Measurements from ENCODE around the gene SUGCT.

Gene SUGCT

DNA sequence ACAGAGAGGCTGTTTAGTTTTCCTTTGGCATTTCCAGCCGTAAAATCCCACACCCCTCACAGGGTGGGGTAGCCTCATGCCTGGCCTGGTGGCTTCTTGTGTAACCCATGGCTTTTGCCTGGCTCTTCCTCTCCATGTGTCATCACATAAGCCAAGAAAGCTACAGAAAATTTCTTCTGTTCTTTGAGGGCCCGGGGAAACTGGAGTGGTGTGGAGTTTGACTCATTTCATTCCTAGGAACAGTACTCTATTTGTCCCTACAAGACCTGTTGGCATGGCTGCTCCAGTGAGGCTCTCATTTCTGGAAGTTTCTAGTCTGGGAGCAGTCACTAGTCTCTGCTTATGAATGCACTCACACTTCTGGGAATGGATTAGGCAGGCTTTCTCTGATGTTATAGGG lies 523.9 kb downstream of the SUGCT start:
- no peak for DNase-seq (ENCODE audit: low read depth, low spot score)

DNA sequence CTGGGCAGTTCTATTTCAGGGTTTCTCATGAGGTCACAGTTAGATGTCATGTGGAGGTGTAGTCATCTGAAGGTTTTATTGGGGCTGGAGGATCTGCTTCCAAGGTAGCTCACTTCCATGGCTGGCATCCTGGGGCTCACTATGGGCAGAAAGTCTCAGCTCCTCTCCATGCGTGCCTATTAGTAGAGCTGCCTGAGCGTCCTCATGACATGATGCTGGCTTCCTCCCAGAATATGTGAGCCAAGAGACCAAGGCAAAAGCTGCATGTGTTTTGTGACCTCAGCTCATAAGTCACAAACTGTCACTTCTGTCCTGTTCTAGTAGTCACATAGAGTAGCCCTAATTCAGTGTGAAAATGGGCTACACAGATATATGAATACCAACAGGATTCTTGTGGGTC lies 524.4 kb downstream of the SUGCT start:
- DNase-seq (ENCODE audit: low read depth, low spot score), result no peak

DNA sequence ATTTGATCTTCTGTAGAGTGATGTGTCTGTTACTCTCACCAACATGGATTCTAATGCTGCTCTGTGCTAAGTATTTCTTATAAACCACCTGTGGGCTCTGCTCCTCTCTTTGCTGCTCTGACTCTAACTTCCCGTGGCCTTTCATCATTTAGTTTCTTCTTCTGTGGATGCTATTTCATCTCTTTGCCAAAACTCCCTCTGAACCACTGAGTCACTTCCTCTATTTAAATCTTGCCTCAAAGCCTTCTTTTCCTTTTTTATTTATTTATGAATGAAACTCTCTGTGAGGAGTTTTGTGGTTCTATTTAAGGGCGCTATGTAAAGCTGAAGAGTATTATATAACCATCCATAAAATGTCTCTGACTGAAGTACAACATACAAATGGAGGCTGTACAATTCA lies 538.5 kb downstream of the SUGCT start:
- DNase-seq (ENCODE audit: low read depth, low spot score), result no peak

DNA sequence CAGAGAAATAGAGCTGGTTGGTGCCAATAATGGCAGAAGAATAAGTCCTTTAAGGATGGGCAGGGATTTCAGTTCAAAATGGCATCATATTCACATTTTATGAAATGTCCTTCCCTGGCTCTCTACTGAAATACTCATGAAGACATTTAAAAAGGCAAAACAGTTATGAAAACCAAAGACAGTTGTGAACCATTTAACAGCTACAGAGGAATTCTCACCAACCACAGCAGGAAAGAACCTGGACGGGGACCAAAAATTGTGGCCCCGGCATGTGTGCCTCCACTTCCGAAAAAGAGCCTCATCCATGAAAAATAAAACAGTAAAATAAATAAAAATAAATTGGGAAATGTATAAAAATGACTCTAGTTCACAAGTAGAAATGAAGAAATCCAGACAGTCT lies 539.5 kb downstream of the SUGCT start:
- DNase-seq (ENCODE audit: low read depth, low spot score), result no peak

DNA sequence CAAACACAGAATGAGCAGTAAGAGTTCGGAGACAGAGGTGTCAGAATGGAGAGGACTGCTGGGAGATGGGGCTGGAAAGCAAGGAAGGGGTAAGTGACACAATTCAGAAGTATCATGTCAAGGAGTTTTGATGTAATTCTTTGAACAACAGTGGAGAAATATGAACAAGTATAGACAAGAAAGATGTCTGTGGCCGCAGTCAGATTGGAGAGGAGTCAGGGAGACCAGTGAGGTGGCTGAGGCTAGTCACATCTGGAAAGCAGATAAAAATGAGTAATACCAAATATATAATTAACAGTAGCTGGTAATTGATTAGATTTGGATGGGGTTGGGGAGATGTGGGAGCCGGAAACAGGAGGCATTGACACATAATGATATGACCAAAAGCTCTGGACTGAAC lies 540.9 kb downstream of the SUGCT start:
- DNase-seq (ENCODE audit: low read depth, low spot score), result no peak

DNA sequence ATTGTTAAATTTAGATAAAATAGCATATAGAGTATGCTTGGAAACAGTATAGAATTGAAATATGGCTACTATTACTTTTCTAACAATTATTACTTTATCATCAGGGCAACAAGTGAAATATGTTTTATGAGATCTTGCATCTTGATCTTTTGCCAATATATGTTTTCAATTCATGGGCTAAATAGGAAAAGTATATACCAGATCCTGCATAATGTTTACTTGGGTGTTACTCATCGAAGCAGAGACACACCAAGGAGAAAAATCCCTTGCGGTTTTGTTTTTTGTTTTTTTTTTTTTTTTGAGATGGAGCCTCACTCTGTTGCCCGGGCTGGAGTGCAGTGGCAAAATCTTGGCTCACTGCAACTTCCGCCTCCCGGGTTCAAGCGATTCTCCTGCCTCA lies 541.4 kb downstream of the SUGCT start:
- no peak for DNase-seq (ENCODE audit: low read depth, low spot score)

DNA sequence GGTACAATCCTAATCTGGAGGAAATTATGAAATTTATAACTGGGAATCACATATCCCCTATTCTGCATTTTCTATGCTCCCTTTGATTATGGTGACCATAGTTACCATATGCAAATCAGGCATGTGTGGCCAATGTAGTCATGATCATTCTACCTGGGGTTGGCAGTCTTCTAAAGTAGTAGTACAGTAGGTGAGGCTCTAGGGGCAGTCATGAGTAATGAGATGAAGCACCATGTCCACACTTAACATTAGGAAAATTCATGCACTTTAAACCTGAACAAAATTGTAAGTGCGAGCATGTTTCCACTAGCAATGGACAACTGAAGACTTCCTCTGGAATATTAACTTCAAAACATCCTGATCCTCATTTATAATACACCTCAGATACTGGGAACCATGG lies 545.9 kb downstream of the SUGCT start:
- DNase-seq (ENCODE audit: low read depth, low spot score), result no peak

DNA sequence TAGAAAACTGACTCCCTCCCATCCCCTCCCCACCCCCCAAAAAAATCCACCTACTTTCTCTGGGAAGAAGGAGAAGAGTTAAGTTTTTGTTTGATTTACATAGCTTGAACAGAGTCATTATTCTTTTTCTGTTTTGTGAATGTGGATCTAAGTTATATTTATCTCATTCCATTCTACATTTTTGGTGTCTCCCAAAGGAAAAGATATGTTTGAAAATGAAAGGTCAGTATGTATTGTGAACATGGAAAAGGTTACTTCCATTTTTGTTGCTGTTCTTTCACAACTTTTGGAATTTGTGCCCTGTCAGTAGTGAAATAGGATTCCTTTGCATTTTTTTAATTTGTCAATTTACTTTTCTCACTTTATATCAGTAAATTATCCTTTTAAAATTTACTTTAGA lies 547.9 kb downstream of the SUGCT start:
- DNase-seq (ENCODE audit: low read depth, low spot score), result no peak

DNA sequence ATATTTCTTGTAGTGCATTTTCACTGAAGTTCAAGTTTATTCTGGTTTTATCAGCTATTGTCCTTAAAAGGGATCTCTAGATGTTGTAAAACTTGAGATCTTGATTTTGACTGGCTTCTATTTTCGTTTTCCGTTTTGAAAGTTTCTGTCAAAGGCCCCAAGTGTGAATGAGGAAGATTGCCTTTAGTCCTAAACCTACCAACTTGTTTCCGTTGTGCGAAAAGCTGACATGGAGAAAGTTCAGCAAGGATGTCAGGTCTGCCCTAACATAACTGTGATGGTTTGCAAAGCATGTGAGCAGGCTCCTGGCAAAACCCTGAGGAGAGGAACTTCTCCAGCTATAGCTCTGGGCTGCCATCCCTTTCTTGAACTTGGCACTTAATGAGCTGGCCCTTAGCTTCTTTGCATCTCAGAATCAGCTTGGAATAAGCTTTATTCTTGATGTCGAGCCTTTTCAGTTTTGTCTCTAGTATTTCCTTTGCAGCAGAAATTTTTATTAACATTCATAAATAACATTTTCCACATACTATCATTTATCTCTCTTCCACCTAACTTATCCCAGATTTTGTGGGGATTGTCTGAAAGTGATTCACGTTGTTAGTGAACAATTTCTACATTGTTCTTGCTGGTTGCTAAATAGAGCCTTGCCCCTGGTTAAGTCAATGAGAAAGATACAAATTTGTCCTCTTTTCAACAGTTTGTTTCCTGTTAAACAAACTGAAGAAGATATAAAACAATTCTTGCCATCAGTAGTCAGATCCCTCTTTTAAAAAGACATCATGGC lies 559.4 kb downstream of the SUGCT start:
- no peak for DNase-seq (ENCODE audit: low read depth, low spot score)

DNA sequence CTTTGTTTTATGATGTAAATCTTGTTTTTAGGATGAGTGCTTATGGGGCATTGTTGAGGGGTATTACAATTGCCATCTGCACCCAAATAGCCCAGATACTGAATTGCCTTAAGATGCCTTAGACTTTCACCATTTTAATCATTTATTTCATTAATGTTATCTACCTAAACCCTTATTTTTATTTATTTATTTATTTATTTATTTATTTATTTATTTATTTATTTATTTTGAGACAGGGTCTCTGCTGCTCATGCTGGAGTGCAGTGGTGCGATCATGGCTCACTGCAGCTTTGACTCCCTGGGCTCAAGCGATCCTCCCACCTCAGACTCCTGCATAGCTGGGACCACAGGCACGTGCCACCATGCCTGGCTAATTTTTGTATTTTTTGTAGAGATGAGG lies 560.2 kb downstream of the SUGCT start:
- DNase-seq (ENCODE audit: low read depth, low spot score), result no peak

DNA sequence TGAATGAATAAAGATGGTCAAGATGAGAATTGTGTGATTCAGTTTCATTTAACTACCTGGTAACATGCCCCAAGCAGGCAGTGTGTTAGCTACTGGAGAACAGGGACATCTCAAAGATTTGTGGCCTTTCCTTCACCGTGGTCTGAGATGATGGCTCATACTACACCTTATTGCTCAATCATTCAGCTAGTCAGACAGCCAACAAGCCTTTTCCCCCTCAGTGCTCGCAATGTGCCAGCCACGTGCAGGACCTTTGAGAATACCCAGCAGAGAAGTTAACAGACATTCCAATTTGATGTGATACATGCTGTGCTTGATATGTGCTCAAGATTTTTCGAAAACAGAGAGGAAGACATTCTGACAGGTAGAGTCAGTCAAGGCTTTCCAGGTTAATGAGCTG lies 562.8 kb downstream of the SUGCT start:
- no peak for DNase-seq (ENCODE audit: low read depth, low spot score)

DNA sequence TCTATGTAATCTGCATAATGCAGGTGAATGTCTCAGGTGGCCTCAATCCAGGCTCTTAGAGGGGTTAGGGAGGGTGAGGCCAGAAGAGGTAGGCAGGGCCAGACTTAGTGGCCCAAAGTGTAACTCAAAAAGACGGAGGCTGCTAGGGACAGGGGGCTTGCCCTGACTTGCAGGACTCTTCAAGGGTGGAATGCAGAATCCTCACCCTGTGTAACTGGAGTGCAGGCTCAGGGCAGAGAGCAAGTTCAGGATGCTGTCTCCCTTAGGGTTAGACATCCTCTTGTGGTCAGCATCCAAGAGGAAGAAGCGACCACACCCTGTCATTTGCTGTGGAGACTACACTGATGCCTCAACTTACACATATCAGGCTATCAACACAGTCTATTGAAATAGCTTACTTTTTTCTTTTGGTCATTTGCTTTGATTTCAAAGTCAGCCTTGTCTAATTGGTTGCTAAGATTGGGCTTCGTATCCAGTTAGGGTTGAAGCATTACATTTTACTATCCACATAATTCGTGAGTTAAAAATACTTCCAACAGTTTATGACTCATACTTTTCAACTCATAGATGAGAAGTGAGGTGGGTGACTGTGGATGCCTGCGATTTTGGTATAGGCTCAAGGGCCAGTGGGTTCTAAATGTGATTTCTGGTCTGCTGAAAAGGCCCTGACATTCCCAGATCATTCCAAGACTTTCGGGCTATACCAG lies 563.6 kb downstream of the SUGCT start:
- DNase-seq (ENCODE audit: low read depth, low spot score), result no peak

DNA sequence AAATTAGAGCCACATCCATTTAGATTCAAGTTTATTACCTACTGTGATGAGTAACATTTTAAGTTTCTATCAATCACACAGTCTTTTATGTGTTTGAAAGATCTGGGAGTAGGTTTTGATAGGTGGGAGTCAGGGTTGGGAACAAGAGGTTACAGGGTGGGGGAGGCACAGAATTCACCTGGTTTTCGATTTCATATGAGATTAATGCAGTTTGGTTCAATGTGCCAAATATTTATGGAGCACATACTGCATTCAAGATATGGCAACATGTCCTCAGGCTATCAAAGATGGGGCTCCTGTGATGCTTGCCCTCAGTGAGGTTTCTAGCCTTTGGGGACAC lies 564.1 kb downstream of the SUGCT start:
- no peak for DNase-seq (ENCODE audit: low read depth, low spot score)

DNA sequence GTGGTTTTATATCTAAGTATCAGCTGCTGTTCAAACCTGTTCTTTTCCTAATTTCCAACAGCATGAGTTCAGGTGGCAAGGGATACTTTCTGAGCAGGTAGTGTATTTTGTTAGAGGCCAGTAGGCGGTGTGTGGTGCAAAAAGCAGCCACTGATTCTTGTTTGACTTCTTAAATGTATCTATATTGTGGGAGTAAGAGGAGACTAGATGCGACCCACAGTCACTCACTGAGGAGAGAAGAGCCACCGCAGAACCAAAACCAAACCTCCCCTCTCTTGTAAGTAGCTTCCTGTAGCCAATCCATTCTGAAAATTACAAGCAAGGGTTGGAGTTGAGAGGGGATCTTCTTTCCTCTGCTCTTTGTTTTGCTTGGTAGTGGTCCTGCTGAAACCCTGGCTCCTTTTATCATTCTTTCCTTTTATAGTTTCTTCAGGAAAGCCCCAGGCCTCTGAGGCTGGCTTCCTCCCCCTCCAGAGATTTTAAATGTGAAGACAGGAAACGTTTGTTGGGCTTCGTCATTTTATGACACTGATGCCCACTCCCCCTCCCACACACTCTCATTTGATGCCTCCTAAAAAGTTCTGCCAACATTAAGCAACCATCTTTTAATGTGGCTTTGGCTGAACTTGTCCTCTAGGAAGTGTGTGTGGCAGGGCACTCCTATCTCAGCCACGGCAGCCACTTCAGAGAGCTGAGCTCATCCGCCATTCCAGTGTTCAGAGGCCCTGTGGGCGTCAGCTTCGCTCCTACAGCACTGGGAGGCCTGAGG lies 566.0 kb downstream of the SUGCT start:
- DNase-seq (ENCODE audit: low read depth, low spot score), result no peak

DNA sequence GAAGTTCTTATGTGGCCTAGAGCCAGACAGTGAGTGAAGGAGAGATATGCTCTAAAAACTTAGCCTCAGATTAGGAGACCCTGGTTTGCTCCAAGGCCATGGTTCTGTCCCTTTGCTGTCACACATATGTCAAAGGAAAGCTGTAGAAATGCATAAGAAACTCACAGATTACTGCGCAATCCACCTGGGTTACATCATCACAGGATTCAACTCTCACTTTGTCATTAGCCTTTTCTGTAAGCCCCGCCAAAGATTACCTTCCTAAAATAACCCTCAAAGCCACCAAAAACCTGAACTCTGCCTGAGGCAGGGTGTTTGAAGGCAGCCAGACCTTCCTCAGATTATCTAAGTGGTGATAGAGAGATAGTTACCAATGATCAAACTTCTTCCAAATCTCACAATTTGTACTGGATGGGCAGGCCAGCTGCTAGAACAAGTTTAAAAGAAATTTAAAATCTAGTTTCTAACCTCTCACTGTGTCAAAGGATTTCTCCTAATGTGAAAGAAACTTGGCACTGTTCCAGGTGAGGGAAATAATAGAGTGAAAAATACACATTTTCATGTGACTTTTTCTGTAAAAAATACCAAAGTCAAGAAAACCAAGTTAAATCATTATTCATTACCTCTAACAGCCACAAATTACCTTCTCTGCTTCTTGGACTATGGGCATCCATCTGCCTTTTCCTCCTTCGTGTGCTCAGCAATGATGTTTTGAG lies 567.2 kb downstream of the SUGCT start:
- DNase-seq (ENCODE audit: low read depth, low spot score), result no peak

DNA sequence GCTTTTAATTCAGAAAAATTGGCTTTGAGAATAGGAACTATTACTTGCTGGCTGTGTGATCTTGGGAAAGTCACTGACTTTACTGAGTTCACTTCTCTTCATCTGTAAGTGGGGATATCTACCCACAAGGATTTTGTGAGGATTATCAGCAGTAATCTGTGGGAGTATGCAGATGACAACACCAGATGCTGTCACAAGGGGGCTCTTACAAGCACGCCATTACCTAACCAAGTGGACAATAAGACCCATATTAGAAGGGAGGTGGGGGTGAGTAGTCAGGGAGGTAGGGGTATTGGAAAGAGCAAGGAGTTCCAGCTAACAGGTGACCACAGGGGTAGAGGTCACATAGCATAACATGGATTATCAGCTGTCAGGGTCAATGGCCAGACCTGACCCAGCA lies 569.4 kb downstream of the SUGCT start:
- no peak for DNase-seq (ENCODE audit: low read depth, low spot score)

DNA sequence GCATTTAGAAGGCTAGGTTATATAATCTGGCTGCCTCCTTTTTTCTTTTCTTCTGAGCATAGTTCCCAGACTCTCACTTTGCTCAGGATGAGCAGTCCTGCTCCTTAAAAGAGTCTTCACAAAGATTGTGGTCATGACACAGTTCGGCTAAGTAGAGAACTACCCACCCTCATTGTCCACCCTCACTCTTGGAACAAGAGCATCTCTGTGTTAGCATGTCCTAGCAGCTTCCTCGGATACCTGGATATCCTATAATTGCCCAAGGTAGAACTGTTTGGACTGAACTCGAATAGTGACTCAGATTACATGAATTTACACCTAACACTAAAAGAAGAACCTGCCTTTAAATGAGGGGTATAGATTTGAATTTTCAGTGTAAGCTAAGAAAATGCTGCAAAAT lies 572.0 kb downstream of the SUGCT start:
- DNase-seq (ENCODE audit: low read depth, low spot score), result no peak

DNA sequence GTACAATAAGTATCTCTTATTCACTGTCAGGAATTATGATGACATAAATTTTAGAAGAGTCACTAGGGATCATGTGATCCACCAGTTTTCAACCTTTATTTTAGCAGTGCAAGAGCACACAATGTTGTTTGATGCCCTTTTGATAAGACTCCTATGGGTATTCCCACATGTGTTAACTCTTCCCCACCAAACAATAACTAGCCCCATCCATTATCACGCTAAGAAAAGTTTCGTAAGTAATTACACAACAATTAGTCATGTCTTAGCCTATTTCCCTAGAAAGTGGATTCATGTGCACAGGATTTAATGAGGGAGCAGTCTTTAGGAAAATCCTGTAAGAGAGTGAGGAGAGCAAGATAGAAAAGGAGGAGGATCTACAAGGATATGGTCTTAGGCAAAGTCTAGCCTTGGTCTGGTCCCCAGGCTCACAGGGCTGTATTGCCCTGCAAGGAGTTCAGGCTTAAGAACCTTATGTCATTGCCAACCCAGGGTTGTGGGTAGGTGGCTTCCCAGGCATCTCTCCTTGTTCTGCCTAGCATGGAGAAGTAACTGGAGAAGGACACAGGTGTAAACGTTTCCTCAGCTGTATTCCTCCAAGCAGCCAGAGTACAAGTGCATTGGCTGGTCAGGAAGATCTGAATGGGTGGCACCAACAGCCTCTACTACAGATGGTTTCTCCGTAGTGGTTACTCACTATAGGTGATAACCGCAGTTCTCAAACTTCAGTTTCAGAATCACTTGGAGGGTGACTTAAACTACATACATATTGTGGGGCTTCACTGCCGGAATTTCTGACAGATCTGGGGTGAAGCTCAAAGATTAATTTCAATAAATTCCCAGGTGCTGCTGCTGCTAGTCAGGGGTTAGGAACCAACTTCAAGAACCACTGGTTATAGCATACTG lies 574.5 kb downstream of the SUGCT start:
- DNase-seq (ENCODE audit: low read depth, low spot score), result no peak

DNA sequence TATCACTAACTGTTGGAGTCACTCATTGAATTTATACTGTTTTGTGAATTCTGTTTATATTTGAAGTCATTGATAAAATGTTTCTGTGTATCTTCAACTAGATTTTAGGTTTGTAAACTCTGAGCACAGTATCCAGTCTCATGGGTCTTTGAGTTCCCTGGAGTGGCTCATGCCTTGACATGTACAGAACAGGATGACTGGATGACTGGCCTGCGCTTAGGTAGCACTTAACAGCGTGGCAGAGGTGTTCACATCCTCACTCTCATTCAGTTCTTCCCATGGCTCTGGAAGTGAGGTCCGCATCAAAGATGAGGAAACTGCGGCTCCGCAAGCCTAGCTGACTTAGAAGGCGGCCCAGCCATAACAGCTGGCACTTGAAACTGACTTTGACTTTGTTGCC lies 576.9 kb downstream of the SUGCT start:
- DNase-seq (ENCODE audit: low read depth, low spot score), result no peak

DNA sequence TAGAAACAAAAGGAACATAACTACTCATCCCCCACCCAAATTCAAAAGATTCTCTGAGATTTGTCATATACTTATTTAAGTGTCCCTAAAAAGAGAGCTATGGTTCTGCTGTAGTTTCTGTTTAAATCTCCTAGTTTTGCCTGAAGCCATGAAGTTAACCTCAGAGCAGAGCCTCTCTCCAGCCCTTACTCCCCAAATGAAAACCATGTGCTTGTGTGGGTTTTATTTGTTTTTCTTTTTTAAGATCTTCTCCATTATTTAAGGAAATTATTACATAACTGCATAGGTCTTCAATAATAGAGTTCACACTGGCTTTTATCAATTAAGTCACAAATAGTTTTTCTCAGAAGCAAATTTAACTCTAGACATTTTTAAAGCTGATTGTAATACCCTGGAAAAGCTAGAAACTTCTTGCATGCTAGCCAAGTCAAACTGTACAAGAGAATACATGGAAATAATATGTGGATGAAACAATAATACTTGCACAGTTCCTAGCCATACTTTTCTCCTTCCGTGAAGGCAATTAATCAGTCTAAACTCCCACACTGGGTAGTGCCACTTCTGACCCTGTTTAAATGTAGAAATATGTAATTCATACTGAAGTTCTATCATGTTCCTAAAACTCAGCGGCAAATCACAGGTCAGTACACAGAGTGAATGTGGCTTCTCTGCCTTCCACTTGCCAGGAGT lies 579.7 kb downstream of the SUGCT start:
- DNase-seq (ENCODE audit: low read depth, low spot score), result no peak

DNA sequence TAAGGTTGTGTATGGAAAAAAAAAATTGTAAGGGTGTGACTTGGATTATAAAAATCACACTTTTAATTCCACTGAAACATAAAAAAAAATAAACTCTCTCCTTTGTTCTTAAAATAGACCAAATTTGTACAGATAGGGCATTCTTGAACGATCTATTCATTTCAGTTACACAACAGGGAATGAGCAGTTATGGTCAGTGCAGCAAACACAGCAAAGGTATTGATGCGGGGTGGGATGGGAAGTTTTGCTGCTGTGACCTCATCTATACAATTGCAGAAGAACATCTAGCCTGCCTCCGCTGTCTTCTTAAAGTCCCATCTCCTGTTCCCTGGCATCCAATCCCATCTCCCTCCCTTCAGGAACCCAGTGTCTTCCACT lies 580.2 kb downstream of the SUGCT start:
- no peak for DNase-seq (ENCODE audit: low read depth, low spot score)
